Fibroblast of lung (primary cell): ENCODE results near the gene EML2.

Experiments
- CTCF ChIP-seq, 2 donors: IDR thresholded peaks in 1 of 2; conservative IDR thresholded peaks in 1 of 2; 1 replicate in 1 of 2; 2 replicates in 1 of 2; pipeline ENCODE4 v1.5.1; 2011 to 2012; ENCODE audit warnings: low read length in 2 of 2, control low read depth in 1 of 2, inconsistent platforms in 1 of 2, low read depth in 1 of 2, mild to moderate bottlenecking in 1 of 2
- EZH2 ChIP-seq: IDR thresholded peaks from 2 replicates; pipeline ENCODE4 v1.5.1; 2012; ENCODE audit warnings: low read length, control low read depth, mild to moderate bottlenecking; ENCODE audit errors: missing control alignments

GRCh38 chr19:45681391-45682015 lies 42.3 kb upstream of the EML2 start:
- TF ChIP-seq CTCF (conservative IDR thresholded peaks at IDR 0.05 in 1 of 2, IDR thresholded peaks at IDR 0.05 in 1 of 2; ENCODE audit: low read depth in 1 of 2, low read length in 2 of 2), result peak; percentile 70 to 87
- TF ChIP-seq EZH2, result no peak
